Prostate gland (tissue), 2 donors: ENCODE measurements around the gene KDM4C.

ENCODE experiments used
- CTCF ChIP-seq, 4 experiments: fragments of 200-600 bp in 2 of 4; fragments of 450-650 bp in 2 of 4; sonication (generic) in 2 of 4; IDR thresholded peaks; 1 replicate in 3 of 4; 2 replicates in 1 of 4; pipeline ENCODE4 v1.5.1; 2016 to 2019; ENCODE audit warnings: antibody characterized with exemption in 4 of 4, mild to moderate bottlenecking in 2 of 4, moderate library complexity in 2 of 4
- POLR2A ChIP-seq: fragments of 450-650 bp; IDR thresholded peaks from one replicate; pipeline ENCODE4 v1.6.1; 2016; ENCODE audit warnings: antibody characterized with exemption, mild to moderate bottlenecking
- POLR2AphosphoS5 ChIP-seq: sonication (generic); formaldehyde crosslinking; IDR thresholded peaks from one replicate; pipeline ENCODE4 v1.6.1; 2017; ENCODE audit warnings: antibody characterized with exemption

GRCh38 chr9:6833518-6834192 lies 75.9 kb downstream of the KDM4C start:
- TF ChIP-seq CTCF (IDR thresholded peaks at IDR 0.05) (no peak), POLR2A (no peak), POLR2AphosphoS5 (no peak)
